Gastrocnemius medialis (tissue), 4 donors: ENCODE results near the gene PALLD.

Experiments used
- POLR2A ChIP-seq, 2 donors: fragments of 450-650 bp; IDR thresholded peaks; one replicate each; pipeline ENCODE4 v1.6.1; 2017; ENCODE audit warnings: antibody characterized with exemption in 2 of 2, mild to moderate bottlenecking in 2 of 2, moderate library complexity in 2 of 2
- TF ChIP-seq, protein P1 (sequence below), 5 experiments: fragments of 450-650 bp in 3 of 5; fragments of 200-600 bp in 2 of 5; sonication (generic) in 2 of 5; IDR thresholded peaks in 4 of 5; conservative IDR thresholded peaks in 1 of 5; 1 replicate in 4 of 5; 2 replicates in 1 of 5; pipeline ENCODE4 v1.5.1; 2016 to 2019; ENCODE audit warnings: antibody characterized with exemption in 5 of 5, mild to moderate bottlenecking in 3 of 5, moderate library complexity in 3 of 5

DNA sequence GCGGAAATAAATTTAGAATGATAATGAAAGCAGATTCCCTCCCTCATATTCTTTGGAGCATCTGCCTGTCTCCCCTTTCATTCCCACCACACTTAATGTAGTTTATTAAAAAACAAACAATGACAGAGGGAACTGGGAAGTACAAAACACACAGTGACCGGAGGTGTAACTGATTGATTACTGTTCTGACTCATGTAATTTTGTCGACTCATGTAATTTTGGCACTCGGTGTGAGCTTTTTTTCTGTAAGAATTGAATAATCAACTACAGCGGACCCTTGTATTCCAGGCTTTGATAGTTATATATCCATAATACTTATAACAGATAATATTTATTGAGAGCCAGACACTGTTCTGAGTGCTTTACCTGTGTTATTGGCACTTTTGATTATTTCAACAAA lies 110.4 kb downstream of the PALLD start:
- no peak for TF ChIP-seq POLR2A (IDR thresholded peaks at IDR 0.05)
- TF ChIP-seq, protein P1, sequence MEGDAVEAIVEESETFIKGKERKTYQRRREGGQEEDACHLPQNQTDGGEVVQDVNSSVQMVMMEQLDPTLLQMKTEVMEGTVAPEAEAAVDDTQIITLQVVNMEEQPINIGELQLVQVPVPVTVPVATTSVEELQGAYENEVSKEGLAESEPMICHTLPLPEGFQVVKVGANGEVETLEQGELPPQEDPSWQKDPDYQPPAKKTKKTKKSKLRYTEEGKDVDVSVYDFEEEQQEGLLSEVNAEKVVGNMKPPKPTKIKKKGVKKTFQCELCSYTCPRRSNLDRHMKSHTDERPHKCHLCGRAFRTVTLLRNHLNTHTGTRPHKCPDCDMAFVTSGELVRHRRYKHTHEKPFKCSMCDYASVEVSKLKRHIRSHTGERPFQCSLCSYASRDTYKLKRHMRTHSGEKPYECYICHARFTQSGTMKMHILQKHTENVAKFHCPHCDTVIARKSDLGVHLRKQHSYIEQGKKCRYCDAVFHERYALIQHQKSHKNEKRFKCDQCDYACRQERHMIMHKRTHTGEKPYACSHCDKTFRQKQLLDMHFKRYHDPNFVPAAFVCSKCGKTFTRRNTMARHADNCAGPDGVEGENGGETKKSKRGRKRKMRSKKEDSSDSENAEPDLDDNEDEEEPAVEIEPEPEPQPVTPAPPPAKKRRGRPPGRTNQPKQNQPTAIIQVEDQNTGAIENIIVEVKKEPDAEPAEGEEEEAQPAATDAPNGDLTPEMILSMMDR (IDR thresholded peaks at IDR 0.05 in 4 of 5, conservative IDR thresholded peaks at IDR 0.05 in 1 of 5) = no peak
